GM06990 (cell line): ENCODE measurements around the gene RBM6.

ENCODE experiments used
- DNase-seq: peaks from one replicate; pipeline ENCODE4 v3.0.0-alpha.2; 2011; ENCODE audit not compliant: insufficient read length; ENCODE audit errors: extremely low read depth
- H3K27me3 ChIP-seq: replicated peaks from 2 replicates; pipeline ENCODE4 v1.6.0; 2011; ENCODE audit warnings: low read length; ENCODE audit not compliant: control insufficient read depth, insufficient read depth
- H3K36me3 ChIP-seq: 2 replicates; pipeline ENCODE4 v1.5.1; 2011; ENCODE audit warnings: low read length; ENCODE audit not compliant: control insufficient read depth, insufficient read depth
- H3K4me3 ChIP-seq: replicated peaks from 2 replicates; pipeline ENCODE4 v1.5.1; 2011; ENCODE audit warnings: low read depth, mild to moderate bottlenecking, control low read depth, low read length
- TF ChIP-seq, protein P1 (sequence below): IDR thresholded peaks from 2 replicates; pipeline ENCODE4 v1.5.1; 2011; ENCODE audit warnings: low read length, control low read depth, mild to moderate bottlenecking, inconsistent platforms; ENCODE audit not compliant: insufficient read depth, poor library complexity, severe bottlenecking

RBM6 gene

DNA sequence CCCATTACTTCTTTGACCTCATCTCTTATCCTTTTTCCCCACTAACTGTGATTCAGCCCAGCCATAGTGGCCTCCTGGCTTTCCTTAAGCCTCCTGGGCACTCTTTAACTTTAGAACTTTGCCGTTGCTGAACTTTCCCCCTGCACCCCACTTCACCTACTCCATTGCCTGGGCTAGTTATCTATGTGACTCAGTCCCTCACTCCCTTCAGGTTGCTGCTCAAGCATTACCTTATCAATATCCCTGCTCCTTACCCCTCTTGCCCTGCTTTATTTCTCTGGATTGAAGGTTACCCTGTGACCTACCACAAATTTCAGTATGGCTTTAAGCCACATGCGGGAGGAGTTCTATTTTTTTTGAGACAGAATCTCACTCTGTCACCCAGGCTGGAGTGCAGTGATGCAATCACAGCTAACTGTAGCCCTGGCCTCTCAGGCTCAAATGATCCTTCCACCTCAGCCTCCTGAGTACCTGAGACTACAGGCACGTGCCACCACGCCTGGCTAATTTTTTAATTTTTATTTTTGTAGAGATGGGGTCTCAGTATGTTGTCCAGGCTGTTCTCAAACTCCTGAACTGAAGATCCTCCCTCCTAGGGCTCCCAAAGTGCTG is 13.7 kb upstream of the RBM6 start:
- Histone ChIP-seq H3K27me3 (no peaks in the 10 kb centered on the region), H3K36me3 (no peaks in the 10 kb centered on the region), H3K4me3 (no peak overlapping the region)
- TF ChIP-seq, protein P1, sequence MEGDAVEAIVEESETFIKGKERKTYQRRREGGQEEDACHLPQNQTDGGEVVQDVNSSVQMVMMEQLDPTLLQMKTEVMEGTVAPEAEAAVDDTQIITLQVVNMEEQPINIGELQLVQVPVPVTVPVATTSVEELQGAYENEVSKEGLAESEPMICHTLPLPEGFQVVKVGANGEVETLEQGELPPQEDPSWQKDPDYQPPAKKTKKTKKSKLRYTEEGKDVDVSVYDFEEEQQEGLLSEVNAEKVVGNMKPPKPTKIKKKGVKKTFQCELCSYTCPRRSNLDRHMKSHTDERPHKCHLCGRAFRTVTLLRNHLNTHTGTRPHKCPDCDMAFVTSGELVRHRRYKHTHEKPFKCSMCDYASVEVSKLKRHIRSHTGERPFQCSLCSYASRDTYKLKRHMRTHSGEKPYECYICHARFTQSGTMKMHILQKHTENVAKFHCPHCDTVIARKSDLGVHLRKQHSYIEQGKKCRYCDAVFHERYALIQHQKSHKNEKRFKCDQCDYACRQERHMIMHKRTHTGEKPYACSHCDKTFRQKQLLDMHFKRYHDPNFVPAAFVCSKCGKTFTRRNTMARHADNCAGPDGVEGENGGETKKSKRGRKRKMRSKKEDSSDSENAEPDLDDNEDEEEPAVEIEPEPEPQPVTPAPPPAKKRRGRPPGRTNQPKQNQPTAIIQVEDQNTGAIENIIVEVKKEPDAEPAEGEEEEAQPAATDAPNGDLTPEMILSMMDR, result no peak
- no peak for DNase-seq

- TF ChIP-seq, protein P1, result no peak
- no peaks in the 10 kb centered on the region for H3K27me3 ChIP-seq
- DNase-seq, result no peak
- no peak overlapping the region for H3K4me3 ChIP-seq
- H3K36me3 ChIP-seq, result no peaks in the 10 kb centered on the region
These were observed 12.2 kb upstream of the RBM6 start for GRCh38 chr3:49927798-49928197.

DNA sequence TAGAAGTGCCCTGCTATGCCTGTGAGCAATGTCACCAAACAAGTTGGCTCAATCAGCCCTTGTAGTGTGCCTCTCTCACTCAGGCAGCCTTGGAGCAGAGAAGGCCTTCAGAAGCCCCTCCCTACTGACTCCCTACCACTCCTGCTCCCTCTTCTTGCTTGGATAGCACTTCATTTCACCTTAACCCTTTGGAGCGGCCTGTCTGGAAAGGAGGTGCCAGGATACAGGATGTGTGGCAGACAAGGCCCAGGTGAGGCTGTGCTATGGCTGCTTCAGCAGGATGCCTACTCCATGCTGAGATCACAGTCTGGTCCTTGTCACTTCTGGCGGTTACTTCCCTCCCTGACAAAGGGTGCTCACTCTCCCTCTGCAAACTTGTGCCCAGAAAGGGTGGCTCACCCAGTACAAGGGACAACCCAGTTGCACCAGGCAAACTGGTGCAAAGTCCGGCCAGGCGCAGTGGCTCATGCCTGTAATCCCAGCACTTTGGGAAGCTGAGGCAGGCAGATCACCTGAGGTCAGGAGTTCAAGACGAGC is 11.4 kb upstream of the RBM6 start:
- no peak for DNase-seq
- TF ChIP-seq, protein P1, result no peak
- Histone ChIP-seq H3K36me3 (no peaks in the 10 kb centered on the region), H3K27me3 (no peaks in the 10 kb centered on the region), H3K4me3 (peak overlapping the region; percentile 83; the same call in 1 of the 2 replicates)

DNA sequence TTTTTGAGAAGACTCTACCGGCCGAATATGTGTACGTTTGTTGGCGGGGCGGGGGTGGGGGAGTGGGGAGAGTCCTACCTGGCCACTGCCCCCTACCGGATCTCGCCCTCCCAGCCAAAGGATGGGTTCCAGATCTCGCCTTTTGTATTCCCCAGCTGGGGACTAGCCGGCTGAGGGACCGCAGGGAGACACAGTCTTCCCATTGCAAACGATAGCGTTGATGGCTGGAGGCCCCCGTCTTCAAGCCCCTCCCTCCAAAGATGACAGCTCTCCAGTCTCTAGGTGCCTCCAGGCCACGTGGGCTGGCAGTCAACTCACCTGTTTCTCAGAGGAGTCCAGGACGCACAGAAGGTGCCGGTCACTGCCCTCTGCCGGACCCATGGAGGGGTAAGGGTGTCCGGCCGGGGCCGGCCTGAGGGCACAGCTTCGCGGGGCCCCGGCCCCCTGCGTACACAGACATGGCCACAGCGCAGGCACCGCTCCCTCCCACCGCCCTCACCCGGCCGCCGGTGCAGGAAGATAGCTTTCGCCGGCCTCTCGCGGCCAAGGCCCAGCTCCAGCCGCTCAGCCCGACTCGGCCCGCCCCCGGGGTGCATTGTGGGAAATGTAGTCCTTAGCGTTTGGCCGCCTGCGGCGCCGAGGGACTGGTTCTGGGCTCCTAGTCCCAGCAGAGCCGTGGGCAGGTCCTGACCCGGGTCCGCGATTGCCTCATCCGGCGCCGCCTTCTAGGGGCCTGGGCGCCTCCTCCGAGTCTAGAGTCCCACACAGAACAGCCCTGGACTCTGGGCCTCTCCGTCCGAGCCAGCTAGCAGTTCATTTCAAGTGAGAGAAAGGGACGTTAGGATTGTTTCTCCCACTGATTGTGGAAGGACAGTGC is 10.4 kb upstream of the RBM6 start, which contains the start of gene MON1A:
Gene MON1A (minus strand): TSS at position 521 of the 877 bp plus-strand sequence. CDS start 16,465 bp downstream, outside the sequence.
- Histone ChIP-seq H3K4me3 (peak within 1 kb of the TSS; percentile 83), H3K36me3 (no peaks in the 10 kb centered on the region), H3K27me3 (no peaks in the 10 kb centered on the region)
- DNase-seq, result peak; percentile 89
- TF ChIP-seq, protein P1, result peak; percentile 47

GRCh38 chr3:49930168-49930690 is 9.7 kb upstream of the RBM6 start:
- DNase-seq, result no peak
- no peaks in the 10 kb centered on the region for H3K36me3 ChIP-seq
- H3K27me3 ChIP-seq, result no peaks in the 10 kb centered on the region
- TF ChIP-seq, protein P1, result no peak
- peak overlapping the region; percentile 83 for H3K4me3 ChIP-seq
